Measurements from ENCODE around the gene ASB13. TPM values are rescaled to one million over a fixed set of nuclear protein-coding genes. Genes with fewer than 3 reads are reported as not detected.

The ASB13 gene
- total RNA-seq, 1 experiment from 2014 or later, result 12.7 TPM

GRCh38 chr10:5679037-5679435, 12.6 kb upstream of the ASB13 start:
- no peak for DNase-seq (ENCODE audit: low read depth, low spot score)
- in situ Hi-C loops (cut with HindIII; ENCODE audit: low pct_unique_long_range_greater_than_20kb, low sequenced_read_pairs), result no loop called here

GRCh38 chr10:5678397-5679036, 12.1 kb upstream of the ASB13 start:
- DNase-seq (ENCODE audit: low read depth, low spot score), result no peak
- in situ Hi-C loops (cut with HindIII; ENCODE audit: low pct_unique_long_range_greater_than_20kb, low sequenced_read_pairs), result no loop called here

GRCh38 chr10:5670662-5671375, 4.4 kb upstream of the ASB13 start:
- in situ Hi-C loops (cut with HindIII; ENCODE audit: low pct_unique_long_range_greater_than_20kb, low sequenced_read_pairs), result no loop called here
- DNase-seq (ENCODE audit: low read depth, low spot score), result no peak

- DNase-seq (ENCODE audit: low read depth, low spot score), result no peak
- in situ Hi-C loops (cut with HindIII; ENCODE audit: low pct_unique_long_range_greater_than_20kb, low sequenced_read_pairs), result no loop called here
Measured at GRCh38 chr10:5669604-5670003, 3.2 kb upstream of the ASB13 start.

- no peak for DNase-seq (ENCODE audit: low read depth, low spot score)
- in situ Hi-C loops (cut with HindIII; ENCODE audit: low pct_unique_long_range_greater_than_20kb, low sequenced_read_pairs), result no loop called here
Measured at GRCh38 chr10:5668429-5668828, 2.0 kb upstream of the ASB13 start.

- DNase-seq (ENCODE audit: low read depth, low spot score), result no peak
- in situ Hi-C loops (cut with HindIII; ENCODE audit: low pct_unique_long_range_greater_than_20kb, low sequenced_read_pairs), result no loop called here
Measured at GRCh38 chr10:5666841-5667630, 641 bp upstream of the ASB13 start.

GRCh38 chr10:5665373-5666007, 905 bp downstream of the ASB13 start:
- in situ Hi-C loops (cut with HindIII; ENCODE audit: low pct_unique_long_range_greater_than_20kb, low sequenced_read_pairs), result no loop called here
- DNase-seq (ENCODE audit: low read depth, low spot score), result no peak

GRCh38 chr10:5663692-5664427, 2.5 kb downstream of the ASB13 start:
- DNase-seq (ENCODE audit: low read depth, low spot score), result no peak
- in situ Hi-C loops (cut with HindIII; ENCODE audit: low pct_unique_long_range_greater_than_20kb, low sequenced_read_pairs), result no loop called here

GRCh38 chr10:5662708-5663579, 3.5 kb downstream of the ASB13 start:
- in situ Hi-C loops (cut with HindIII; ENCODE audit: low pct_unique_long_range_greater_than_20kb, low sequenced_read_pairs), result no loop called here
- DNase-seq (ENCODE audit: low read depth, low spot score), result no peak

- in situ Hi-C loops (cut with HindIII; ENCODE audit: low pct_unique_long_range_greater_than_20kb, low sequenced_read_pairs), result no loop called here
- DNase-seq (ENCODE audit: low read depth, low spot score), result no peak
Measured at GRCh38 chr10:5661043-5661442, 5.4 kb downstream of the ASB13 start.

GRCh38 chr10:5659702-5660528, 6.5 kb downstream of the ASB13 start:
- in situ Hi-C loops (cut with HindIII; ENCODE audit: low pct_unique_long_range_greater_than_20kb, low sequenced_read_pairs), result no loop called here
- no peak for DNase-seq (ENCODE audit: low read depth, low spot score)

GRCh38 chr10:5658871-5659618, 7.3 kb downstream of the ASB13 start:
- DNase-seq (ENCODE audit: low read depth, low spot score), result no peak
- in situ Hi-C loops (cut with HindIII; ENCODE audit: low pct_unique_long_range_greater_than_20kb, low sequenced_read_pairs), result no loop called here

GRCh38 chr10:5656737-5657579, 9.4 kb downstream of the ASB13 start:
- in situ Hi-C loops (cut with HindIII; ENCODE audit: low pct_unique_long_range_greater_than_20kb, low sequenced_read_pairs), result no loop called here
- DNase-seq (ENCODE audit: low read depth, low spot score), result no peak

GRCh38 chr10:5655121-5655520, 11.3 kb downstream of the ASB13 start:
- in situ Hi-C loops (cut with HindIII; ENCODE audit: low pct_unique_long_range_greater_than_20kb, low sequenced_read_pairs), result no loop called here
- DNase-seq (ENCODE audit: low read depth, low spot score), result no peak

Measured in SK-MEL-5 (cell line).